ENCODE data around the gene HINFP. TPM values are rescaled to one million over a fixed set of nuclear protein-coding genes. Genes with fewer than 3 reads are reported as not detected.

Gene HINFP
- total and polyA plus RNA-seq, 9 of the 15 experiments (the other 6 are each of a cell fraction or from before 2014, with no cell fraction given) = 13.8 to 34.1 (median 22.5) TPM

GRCh38 chr11:119100246-119100970 is 21.0 kb upstream of the HINFP start (continued):
- peak; percentile 36; the same call in 1 of the 2 replicates for TF ChIP-seq REST (IDR thresholded peaks at IDR 0.05; ENCODE audit: borderline replicate concordance)
- TF ChIP-seq REST (CRISPR knock-in tag; IDR thresholded peaks at IDR 0.05; ENCODE audit: low read depth) = no peak
- TF ChIP-seq CTCFL (IDR thresholded peaks at IDR 0.05; ENCODE audit: borderline replicate concordance, insufficient read depth, low read depth, low read length, poor library complexity, severe bottlenecking) = peak; percentile 34
- TF ChIP-seq HDAC8 (tag; IDR thresholded peaks at IDR 0.05) = no peak
- no peak for TF ChIP-seq ZNF316 (IDR thresholded peaks at IDR 0.05)
- TF ChIP-seq TCF7 (IDR thresholded peaks at IDR 0.05; ENCODE audit: borderline replicate concordance) = no peak
- TF ChIP-seq ZBTB8A (IDR thresholded peaks at IDR 0.05; ENCODE audit: partially characterized antibody) = no peak
- TF ChIP-seq KDM4B (IDR thresholded peaks at IDR 0.05; ENCODE audit: borderline replicate concordance in 2 of 2, low read depth in 1 of 2) = no peak
- peak; percentile 47; the same call in 1 of the 2 replicates for TF ChIP-seq MTA1 (IDR thresholded peaks at IDR 0.05; ENCODE audit: borderline replicate concordance)
- no peak for TF ChIP-seq TAF15 (IDR thresholded peaks at IDR 0.05; ENCODE audit: low read depth, low read length)
- TF ChIP-seq SMC3 (conservative IDR thresholded peaks at IDR 0.05; ENCODE audit: insufficient read depth, low read depth, low read length) = 0 out of 2 replicates have a peak, but pooled peaks have one; percentile 22
- TF ChIP-seq SAP30 (IDR thresholded peaks at IDR 0.05; ENCODE audit: borderline replicate concordance, insufficient read depth, low read depth, low read length, poor library complexity, severe bottlenecking) = no peak
- no peak for TF ChIP-seq HMGN3 (IDR thresholded peaks at IDR 0.05; ENCODE audit: borderline replicate concordance, extremely low read depth, insufficient read length, low read depth, low read length)
- TF ChIP-seq ZNF408 (CRISPR knock-in tag; IDR thresholded peaks at IDR 0.05; ENCODE audit: low read depth) = no peak
- no peak for TF ChIP-seq THRAP3 (IDR thresholded peaks at IDR 0.05; ENCODE audit: borderline replicate concordance)
- no peak for TF ChIP-seq ZNF77 (CRISPR knock-in tag; IDR thresholded peaks at IDR 0.05)
- peak in 1 of 2 experiments; percentile 65; a peak in 2 of 4 replicates for TF ChIP-seq FOXK2 (conservative IDR thresholded peaks at IDR 0.05 in 1 of 2, IDR thresholded peaks at IDR 0.05 in 1 of 2; ENCODE audit: low read depth in 2 of 2)
- TF ChIP-seq ARID2 (IDR thresholded peaks at IDR 0.05) = peak; percentile 11; the same call in 1 of the 2 replicates
